Measurements from ENCODE around the gene ZNF892. TPM values are rescaled to one million over a fixed set of nuclear protein-coding genes. Genes with fewer than 3 reads are reported as not detected.
"Not testable (repeated sequence)": the region's sequence is repeated elsewhere in the genome, so short reads cannot be mapped to it uniquely, and the experiment has no call there.

The ZNF892 gene
- total and polyA plus RNA-seq, 12 donors, result 0.26 to 4.4 (median 2.8) TPM

GRCh38 chr2:95240091-95240490 is 32.8 kb downstream of the ZNF892 start:
- DNase-seq (no peak), ATAC-seq (no peak)
- WGBS, 2 donors, result 94 to 96% methylated on average over 5 of the region's 5 CpGs
- H3K27ac ChIP-seq, result no peak overlapping the region
- H3K4me1 ChIP-seq, result peaks cover 0 to 10% (median 0%) of the 10 kb centered on the region in 9 donors
- H3K4me3 ChIP-seq, result no peak overlapping the region
- H3K36me3 ChIP-seq, result no peaks in the 10 kb centered on the region
- no peak for TF ChIP-seq CTCF (IDR thresholded peaks at IDR 0.05)
- peaks cover 0 to 89% (median 18%) of the 10 kb centered on the region in 11 donors for H3K9me3 ChIP-seq
- H3K27me3 ChIP-seq, result no peaks in the 10 kb centered on the region
- intact Hi-C loops (cut with DNase I), result no loop called here

GRCh38 chr2:95240556-95240955 is 33.2 kb downstream of the ZNF892 start:
- Histone ChIP-seq H3K27me3 (no peaks in the 10 kb centered on the region), H3K4me1 (peaks cover 0 to 10% (median 0%) of the 10 kb centered on the region in 9 donors), H3K4me3 (no peak overlapping the region), H3K36me3 (no peaks in the 10 kb centered on the region), H3K9me3 (peaks cover 0 to 89% (median 17%) of the 10 kb centered on the region in 11 donors), H3K27ac (no peak overlapping the region)
- ATAC-seq (no peak), DNase-seq (no peak)
- intact Hi-C loops (cut with DNase I), result no loop called here
- WGBS, 2 donors, result 95% methylated on average over 5 of the region's 5 CpGs
- TF ChIP-seq CTCF (IDR thresholded peaks at IDR 0.05), result no peak

GRCh38 chr2:95242084-95242483 is 34.8 kb downstream of the ZNF892 start:
- H3K27me3 ChIP-seq; DNase-seq; H3K27ac ChIP-seq; H3K36me3 ChIP-seq; H3K4me3 ChIP-seq; intact Hi-C loops (cut with DNase I); ATAC-seq: not testable (repeated sequence)
- Histone ChIP-seq H3K4me1 (peaks cover 0 to 10% (median 0%) of the 10 kb centered on the region in 9 donors), H3K9me3 (peaks cover 0 to 89% (median 17%) of the 10 kb centered on the region in 11 donors)
- 90 to 93% methylated on average over 1 of the region's 1 CpG for WGBS, 2 donors

Other genes with a start within 250 kb of the ZNF892 start
- 10 to 100 TPM in 1 of 10 donors, 1 to 10 TPM in 9; 1.5 to 10.5 (median 3.0) TPM for gene MAL, start 181.8 kb upstream of the ZNF892 start, total RNA-seq
- gene MAL, start 181.8 kb upstream of the ZNF892 start, polyA plus RNA-seq, result 1 to 10 TPM; 4.2 to 9.1 TPM
- 10 to 100 TPM; 50.6 to 85.7 (median 61.5) TPM for gene MRPS5, start 85.7 kb upstream of the ZNF892 start, total RNA-seq
- 100 to 1,000 TPM; 105 to 144 TPM for gene MRPS5, start 85.7 kb upstream of the ZNF892 start, polyA plus RNA-seq
- 10 to 100 TPM in 8 of 10 donors, 1 to 10 TPM in 2; 9.9 to 17.2 (median 12.4) TPM for gene ZNF514, start 47.7 kb upstream of the ZNF892 start, total RNA-seq
- gene ZNF514, start 47.7 kb upstream of the ZNF892 start, polyA plus RNA-seq, result 10 to 100 TPM in 1 of 2 donors, 1 to 10 TPM in 1; 4.9 to 16.4 TPM
- 1 to 10 TPM; 2.6 to 4.8 (median 3.5) TPM for gene ZNF2, start 41.7 kb upstream of the ZNF892 start, total RNA-seq
- gene ZNF2, start 41.7 kb upstream of the ZNF892 start, polyA plus RNA-seq, result 1 to 10 TPM; 1.4 to 1.5 TPM
- 1 to 10 TPM in 4 of 10 donors, under 1 TPM in 6; 0.32 to 2.5 (median 0.94) TPM for gene PROM2, start 66.9 kb downstream of the ZNF892 start, total RNA-seq
- 1 to 10 TPM in 1 of 2 donors, under 1 TPM in 1; 0.72 to 3.4 TPM for gene PROM2, start 66.9 kb downstream of the ZNF892 start, polyA plus RNA-seq
- gene KCNIP3, start 89.8 kb downstream of the ZNF892 start, total RNA-seq, result 1 to 10 TPM; 2.1 to 8.0 (median 3.9) TPM
- 1 to 10 TPM; 3.6 to 6.8 TPM for gene KCNIP3, start 89.8 kb downstream of the ZNF892 start, polyA plus RNA-seq
- 10 to 100 TPM; 24.1 to 45.1 (median 39.8) TPM for gene FAHD2A, start 195.2 kb downstream of the ZNF892 start, total RNA-seq
- gene FAHD2A, start 195.2 kb downstream of the ZNF892 start, polyA plus RNA-seq, result 10 to 100 TPM; 26.5 to 40.9 TPM